ENCODE measurements around the gene LTBP4.

LTBP4 gene

DNA sequence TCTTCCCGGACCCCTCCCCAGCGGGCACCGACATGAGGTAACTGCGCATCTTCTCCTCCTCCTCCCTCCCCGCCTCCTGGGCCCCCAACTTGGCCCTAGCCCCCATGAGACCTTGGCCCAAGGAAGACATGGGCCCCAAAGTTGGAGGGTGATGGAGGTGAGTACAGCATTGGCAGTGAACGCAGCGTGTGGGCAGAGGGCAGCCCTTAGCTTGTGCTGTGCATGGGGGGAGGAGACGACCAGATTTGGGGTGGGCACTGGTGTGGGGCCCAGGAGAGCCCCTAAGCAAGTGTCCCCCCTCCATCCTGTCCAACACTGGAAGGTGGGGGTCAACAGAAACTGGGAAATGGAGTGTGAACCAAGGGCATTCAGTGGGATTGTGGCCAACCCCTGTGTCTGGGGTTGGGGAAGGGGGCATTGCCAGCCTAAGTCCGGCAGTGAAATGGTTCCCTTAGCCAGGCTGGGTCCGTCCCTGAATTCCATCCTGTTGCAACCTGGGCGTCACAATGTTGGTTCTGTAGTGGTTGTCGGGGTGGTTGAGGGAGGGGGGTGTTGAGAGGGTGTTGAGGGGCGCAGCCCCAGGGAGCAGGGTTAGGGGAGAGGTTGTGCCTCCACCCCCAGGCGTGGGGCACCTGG is 65.8 kb downstream of the LTBP4 start:
- DNase-seq (ENCODE audit: low spot score) = no peak

DNA sequence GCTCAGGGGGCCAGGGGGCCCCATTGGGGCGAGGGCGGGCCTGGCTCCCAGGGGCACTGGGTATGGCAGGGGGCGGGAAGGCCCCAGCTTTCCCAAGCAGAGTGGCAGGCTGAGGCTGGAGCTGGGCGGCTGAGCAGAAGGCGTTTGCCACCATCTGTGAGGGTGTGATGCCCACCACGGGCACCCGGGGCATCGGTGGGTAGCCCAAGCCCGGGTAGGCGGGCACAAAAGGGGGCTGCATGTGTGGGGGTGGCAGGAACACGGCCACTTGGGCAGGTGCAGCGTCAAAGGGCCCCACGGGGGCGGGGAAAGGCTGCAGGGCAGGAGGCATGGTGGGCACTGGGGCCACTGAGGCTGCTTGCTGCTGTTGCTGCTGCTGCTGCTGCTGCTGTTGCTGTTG is 66.4 kb downstream of the LTBP4 start:
- DNase-seq (ENCODE audit: low spot score) = no peak

DNA sequence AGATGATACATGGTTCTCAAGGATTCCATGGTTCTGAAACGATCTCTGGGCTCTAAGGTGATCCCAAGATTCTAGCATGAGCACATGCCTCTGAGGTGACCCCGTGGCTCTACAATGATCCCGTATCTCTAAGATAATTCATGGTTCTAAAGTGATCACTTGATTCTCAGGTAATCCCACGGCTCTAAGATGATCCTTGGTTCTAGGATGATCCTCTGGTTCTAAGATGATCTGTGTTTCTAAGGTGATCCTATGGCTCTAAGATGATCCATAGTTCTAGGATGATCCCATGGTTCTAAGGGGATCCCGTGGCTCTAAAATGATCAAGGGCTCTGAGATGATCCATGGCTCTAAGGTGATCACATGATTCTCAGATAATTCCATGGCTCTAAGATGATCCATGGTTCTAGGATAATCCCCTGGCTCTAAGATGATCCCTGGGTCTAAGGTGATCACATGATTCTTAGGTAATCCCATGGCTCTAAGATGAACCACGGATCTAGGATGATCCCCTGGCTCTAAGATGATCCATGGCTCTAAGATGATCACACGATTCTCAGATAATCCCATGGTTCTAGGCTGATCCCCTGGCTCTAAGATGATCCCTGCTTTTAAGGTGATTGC is 67.9 kb downstream of the LTBP4 start:
- no peak for DNase-seq (ENCODE audit: low spot score)

DNA sequence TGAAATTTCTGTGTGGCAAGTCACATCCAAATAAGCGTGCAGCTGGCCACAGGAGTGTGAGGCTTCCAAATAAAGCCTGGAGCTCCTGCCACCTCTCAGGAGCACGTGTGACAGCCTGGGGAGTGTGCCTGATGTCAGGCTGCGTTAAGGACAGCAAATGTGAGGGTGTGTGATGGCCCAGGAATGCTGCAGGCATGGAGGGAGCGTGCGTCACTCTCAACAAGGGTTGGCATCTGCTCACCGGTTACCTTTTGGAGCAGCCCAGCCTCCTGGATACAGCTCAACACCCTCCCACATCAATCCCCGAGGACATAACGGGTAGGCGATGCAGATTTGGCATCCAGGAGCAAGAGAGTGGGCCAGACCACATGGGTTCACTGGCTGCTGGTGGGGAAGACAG is 70.2 kb downstream of the LTBP4 start:
- no peak for DNase-seq (ENCODE audit: low spot score)

DNA sequence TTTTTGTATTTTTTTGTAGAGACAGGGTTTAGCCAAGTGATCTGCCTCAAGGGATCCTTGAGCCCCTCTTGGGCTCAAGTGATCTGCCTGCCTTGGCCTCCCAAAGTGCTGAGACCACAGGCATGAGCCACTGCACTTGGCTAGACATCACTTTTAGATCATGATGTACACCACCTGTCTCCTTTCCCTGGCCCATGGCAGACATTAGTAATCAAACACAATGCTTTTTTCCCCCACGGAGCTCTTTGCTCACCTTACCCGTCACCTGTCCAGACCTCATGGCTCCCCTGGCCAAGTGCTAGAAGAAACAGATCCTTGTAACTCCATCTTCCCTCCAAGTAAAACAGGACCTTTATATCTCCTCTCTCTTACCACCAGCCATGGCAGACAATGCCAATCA is 70.9 kb downstream of the LTBP4 start:
- no peak for DNase-seq (ENCODE audit: low spot score)

DNA sequence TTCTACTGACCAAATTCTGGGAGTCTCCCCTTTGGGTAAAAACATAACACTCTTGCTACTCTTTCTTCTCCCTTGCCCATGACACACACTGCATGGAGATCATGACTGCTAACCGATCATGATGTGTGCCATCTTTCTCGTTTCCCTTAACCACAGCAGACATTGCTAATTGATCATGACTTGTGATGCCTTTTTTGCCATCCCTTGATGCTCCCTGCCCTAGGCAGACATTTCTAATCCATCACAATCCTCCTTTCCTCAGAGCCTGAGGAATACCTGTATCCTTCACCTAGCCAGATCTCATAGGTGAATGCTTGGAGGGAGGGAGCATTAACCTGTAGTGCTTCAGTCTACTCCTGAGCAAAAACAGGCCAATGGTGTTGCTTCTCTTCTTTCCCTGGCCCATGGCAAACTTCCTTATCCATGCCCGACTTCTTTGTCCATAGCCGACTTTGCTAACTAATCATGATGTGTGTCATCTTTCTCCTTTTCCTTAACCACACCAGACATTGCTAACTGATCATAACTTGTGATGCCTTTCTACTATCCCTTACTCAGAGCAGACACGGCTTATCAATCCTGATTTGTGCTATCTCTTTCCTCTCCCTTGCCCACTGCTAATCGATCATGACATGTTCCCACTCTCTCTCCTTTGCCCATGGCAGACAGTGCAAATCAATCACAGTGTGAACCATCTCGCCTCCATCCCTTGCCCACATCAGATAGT is 71.6 kb downstream of the LTBP4 start:
- DNase-seq (ENCODE audit: low spot score) = no peak

DNA sequence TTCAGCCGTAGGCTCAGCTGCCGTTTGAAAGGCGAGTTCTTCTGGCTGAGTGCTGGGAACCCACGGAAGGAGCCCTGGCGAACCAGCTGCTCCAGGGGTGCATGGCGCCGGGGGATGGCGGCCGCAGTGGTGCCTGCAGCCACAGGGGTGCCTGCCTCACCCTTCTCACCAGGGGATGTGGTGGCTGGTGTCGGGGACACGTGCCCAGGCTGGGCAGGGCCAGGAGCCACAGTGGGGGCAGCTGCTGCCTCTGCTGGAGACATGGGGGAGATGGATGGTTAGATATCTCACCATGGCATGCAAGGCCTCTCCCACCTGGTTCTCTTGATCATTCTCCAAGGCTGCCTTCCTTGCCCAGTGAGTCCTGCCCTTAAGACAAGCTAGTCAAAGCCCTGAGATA is 72.2 kb downstream of the LTBP4 start:
- DNase-seq (ENCODE audit: low spot score) = no peak

DNA sequence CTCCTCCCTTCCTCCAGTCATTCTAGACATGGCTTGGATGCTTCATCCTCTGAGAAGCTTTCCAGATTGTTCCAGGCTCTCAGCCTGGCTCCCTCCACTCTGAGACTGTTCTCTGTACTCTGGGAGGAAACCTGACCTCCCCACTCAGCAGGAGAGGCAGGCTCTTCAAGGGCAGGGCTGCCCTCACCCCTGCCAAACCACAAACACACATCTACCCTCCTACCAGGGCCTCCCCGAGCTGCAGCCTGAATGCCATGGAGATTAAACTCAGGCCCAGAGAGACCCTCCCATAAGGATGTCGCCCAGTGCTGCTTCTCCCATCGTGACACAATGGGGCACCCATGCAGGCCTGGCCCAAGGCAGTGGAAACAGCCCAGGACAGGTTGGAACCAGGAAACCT is 73.1 kb downstream of the LTBP4 start:
- DNase-seq (ENCODE audit: low spot score) = no peak

DNA sequence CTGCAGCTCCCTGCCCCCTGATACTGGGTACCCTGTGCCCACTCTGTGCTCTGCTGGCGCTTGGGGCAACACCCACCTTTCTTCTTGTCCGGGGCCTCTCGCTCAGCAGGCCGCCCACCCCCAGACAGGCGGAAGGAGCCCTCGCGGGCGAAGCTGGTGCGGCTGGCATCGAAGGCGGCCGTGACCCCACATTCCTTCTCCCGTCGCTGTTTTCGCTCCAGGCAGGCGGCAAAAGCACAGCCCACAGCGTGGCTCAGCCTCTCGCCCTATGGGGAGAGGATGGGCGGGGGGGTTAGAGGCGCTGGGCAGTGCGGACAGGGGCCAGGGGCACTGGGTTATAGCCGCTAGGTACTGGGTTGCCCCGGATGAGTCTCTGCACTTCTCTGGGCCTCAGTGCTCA is 76.0 kb downstream of the LTBP4 start:
- no peak for DNase-seq (ENCODE audit: low spot score)

All from hematopoietic multipotent progenitor cell treated with erythropoietin and hydrocortisone succinate and interleukin-3 and kit ligand, for 17 days (in vitro differentiated cells).